SW480 (cell line): ENCODE data around the gene TIMM23.

Experiments used
- DNase-seq: peaks from one replicate; pipeline ENCODE4 v3.0.0-alpha.2; 2016; ENCODE audit warnings: low spot score

The TIMM23 gene

DNA sequence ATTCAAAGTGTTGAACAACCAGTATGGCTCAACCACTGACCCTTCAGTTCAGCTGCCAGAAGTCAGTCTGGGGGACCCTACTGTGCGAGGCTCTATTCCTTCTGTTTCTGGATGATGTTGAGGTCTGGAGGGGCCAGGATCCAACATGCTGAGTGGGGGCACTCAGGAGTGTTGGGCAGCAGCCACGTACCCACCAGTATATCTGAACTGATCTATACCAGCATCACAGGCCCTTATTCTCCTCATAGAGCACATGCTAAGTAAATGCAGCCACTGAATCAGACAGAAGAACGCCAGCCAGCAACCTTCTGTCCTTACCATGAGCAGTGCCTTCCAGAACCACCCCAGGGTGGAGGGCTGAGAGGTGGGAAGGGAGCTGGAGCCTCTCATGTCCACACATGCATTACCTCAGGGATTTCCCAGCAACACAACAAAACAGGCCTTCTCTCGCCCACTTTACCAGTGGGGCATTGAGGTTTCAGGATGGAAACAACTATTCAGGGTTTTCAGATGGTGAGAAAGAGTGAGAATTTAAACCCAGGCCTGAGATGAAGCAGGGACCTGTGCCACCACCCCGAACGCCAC is 80.6 kb downstream of the TIMM23 start:
- no peak for DNase-seq
